ENCODE measurements around the gene ASTN2.

DNA sequence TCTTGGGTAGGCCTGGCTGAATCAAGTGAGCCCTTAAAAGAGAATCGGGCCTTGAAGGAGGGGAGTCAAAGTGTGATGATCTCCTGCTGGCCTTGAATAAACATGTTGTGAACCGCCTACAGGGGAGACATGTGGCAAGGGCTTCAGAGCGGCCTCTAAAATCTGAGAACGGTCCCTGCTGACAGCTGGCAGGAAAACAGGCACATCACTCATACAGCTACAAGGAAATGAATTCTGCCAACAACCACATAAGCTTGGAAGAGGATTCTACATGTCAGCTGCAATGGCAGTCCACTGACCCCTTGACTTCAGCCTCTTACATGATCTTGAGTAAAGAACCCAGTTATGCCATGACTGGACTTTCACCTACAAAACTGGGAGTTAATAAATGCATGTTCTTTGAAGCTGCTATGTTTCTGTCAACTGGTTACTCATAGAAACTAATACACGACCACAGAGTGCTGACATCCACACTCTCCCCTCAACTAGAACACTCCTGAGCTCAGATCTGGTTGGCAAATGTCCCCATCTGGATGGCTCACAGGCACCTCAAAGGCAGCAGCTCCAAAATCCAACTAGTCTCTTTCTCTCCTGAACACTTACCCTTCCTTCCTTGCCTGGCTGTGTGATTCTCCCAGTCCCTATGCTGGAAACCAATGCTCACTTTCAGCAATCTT, 333.1 kb downstream of the ASTN2 start:
- TF ChIP-seq, protein P1, sequence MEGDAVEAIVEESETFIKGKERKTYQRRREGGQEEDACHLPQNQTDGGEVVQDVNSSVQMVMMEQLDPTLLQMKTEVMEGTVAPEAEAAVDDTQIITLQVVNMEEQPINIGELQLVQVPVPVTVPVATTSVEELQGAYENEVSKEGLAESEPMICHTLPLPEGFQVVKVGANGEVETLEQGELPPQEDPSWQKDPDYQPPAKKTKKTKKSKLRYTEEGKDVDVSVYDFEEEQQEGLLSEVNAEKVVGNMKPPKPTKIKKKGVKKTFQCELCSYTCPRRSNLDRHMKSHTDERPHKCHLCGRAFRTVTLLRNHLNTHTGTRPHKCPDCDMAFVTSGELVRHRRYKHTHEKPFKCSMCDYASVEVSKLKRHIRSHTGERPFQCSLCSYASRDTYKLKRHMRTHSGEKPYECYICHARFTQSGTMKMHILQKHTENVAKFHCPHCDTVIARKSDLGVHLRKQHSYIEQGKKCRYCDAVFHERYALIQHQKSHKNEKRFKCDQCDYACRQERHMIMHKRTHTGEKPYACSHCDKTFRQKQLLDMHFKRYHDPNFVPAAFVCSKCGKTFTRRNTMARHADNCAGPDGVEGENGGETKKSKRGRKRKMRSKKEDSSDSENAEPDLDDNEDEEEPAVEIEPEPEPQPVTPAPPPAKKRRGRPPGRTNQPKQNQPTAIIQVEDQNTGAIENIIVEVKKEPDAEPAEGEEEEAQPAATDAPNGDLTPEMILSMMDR (IDR thresholded peaks at IDR 0.05) = no peak
- no peak for TF ChIP-seq POLR2A (IDR thresholded peaks at IDR 0.05)

Data from Peyer's patch (tissue), 4 donors.